ENCODE data around the gene KRT13. TPM values are rescaled to one million over a fixed set of nuclear protein-coding genes. Genes with fewer than 3 reads are reported as not detected.

KRT13 gene
- total and polyA plus RNA-seq, 4 donors: 0.13 to 3.7 (median 2.8) TPM; not detected in 1

DNA sequence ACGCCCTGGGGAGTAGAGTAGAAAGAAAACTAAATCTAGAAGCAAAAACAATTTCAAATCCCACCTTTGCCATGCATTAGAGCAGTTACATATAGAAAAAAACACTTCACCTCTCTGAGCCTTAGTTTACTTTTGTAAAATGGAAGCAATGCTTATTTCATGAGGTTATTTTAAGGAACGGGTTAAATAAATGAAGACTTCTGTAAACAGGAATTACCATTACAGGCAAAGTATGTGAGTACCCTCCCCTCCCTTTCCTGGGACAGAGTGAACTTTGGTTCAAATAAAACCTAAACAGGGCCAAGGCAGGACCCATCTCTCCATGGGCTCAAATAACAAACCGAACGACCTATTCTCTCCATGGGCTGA lies 17.8 kb upstream of the KRT13 start:
- WGBS: 61% methylated on average over 4 of the region's 4 CpGs
- no peak overlapping the region for H3K27ac ChIP-seq (ENCODE audit: low read depth in 1 of 2, low read length in 2 of 2)
- no peak for DNase-seq (ENCODE audit: low spot score)
- TF ChIP-seq YY1 (IDR thresholded peaks at IDR 0.05): no peak
- TF ChIP-seq, protein P1, sequence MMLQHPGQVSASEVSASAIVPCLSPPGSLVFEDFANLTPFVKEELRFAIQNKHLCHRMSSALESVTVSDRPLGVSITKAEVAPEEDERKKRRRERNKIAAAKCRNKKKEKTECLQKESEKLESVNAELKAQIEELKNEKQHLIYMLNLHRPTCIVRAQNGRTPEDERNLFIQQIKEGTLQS (IDR thresholded peaks at IDR 0.05): no peak
- no peak for TF ChIP-seq RXRA (IDR thresholded peaks at IDR 0.05)
- TF ChIP-seq FOXA2 (IDR thresholded peaks at IDR 0.05): no peak
- TF ChIP-seq JUND (IDR thresholded peaks at IDR 0.05): no peak
- TF ChIP-seq TAF1 (conservative IDR thresholded peaks at IDR 0.05): no peak
- TF ChIP-seq HNF4G (IDR thresholded peaks at IDR 0.05): no peak
- TF ChIP-seq NR2F2 (IDR thresholded peaks at IDR 0.05): no peak
- no peak for TF ChIP-seq FOXA1 (IDR thresholded peaks at IDR 0.05)
- no peak for TF ChIP-seq REST (IDR thresholded peaks at IDR 0.05)
- no peak for TF ChIP-seq GABPA (IDR thresholded peaks at IDR 0.05 in 1 of 2, conservative IDR thresholded peaks at IDR 0.05 in 1 of 2)
- TF ChIP-seq ZBTB33 (IDR thresholded peaks at IDR 0.05): no peak
- TF ChIP-seq CTCF (IDR thresholded peaks at IDR 0.05; ENCODE audit: low read depth, low read length, missing input control): no peak
- H3K4me1 ChIP-seq (ENCODE audit: control insufficient read depth in 4 of 4, insufficient read depth in 4 of 4, low read length in 3 of 4): peaks cover 0 to 9% (median 4%) of the 10 kb centered on the region in 4 donors
- no peaks in the 10 kb centered on the region for H3K36me3 ChIP-seq (ENCODE audit: control insufficient read depth in 4 of 4, insufficient read depth in 3 of 4, low read depth in 1 of 4, low read length in 3 of 4)
- H3K9ac ChIP-seq (ENCODE audit: low read depth in 1 of 2, low read length in 2 of 2): no peak overlapping the region
- no peak overlapping the region for H3K4me3 ChIP-seq (ENCODE audit: low read depth in 1 of 3, low read length in 3 of 3)
- no peaks in the 10 kb centered on the region for H3K9me3 ChIP-seq (ENCODE audit: control insufficient read depth in 4 of 4, low read length in 3 of 4)
- H3K27me3 ChIP-seq (ENCODE audit: control insufficient read depth in 4 of 4, insufficient read depth in 4 of 4, low read length in 3 of 4): peaks cover 0 to 3% (median 1%) of the 10 kb centered on the region in 4 donors

DNA sequence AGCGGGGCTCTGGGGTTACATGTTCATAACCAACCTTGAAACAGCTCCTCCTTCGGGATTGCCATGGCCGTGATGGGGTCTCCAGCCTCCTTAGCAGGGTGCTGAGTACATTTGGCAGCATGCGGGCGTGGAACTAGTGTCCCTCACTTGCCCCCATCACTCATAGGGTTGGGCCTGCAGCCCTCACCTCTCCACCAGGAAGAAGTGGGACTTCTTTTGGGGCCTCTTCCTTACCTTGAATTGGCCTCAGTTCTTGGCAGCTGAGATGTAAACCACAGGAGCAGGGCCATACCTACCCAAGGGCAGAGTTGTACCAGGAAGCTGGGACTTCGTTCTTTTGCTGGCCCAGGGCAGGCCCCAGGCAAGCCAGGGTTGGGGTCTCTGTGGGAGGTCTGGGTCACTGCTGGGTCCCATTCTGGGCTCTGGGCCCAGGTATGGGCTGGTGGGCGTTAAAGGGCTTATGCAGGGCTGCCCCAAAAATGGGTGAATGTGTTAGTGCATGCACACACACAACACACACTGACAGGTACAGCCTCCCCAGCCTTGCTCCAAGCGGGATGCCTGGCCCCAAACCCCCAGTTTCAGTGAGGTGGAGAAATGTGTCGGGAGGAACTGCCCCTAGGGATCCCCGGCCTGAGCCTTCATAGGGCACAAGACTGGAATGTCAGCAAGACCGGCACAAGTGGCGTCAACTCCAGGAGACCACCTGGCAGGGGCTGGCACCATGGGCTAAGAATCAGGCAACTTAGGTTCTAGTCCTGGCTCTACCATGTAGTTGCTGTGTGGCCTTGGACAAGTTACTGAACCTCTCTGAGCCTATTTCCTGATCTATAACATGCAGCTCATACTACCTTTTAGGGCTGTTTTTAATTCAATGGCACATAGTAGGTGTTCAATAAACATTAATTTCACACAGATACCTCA lies 17.2 kb upstream of the KRT13 start:
- no peaks in the 10 kb centered on the region for H3K36me3 ChIP-seq (ENCODE audit: control insufficient read depth in 4 of 4, insufficient read depth in 3 of 4, low read depth in 1 of 4, low read length in 3 of 4)
- DNase-seq (ENCODE audit: low spot score): no peak
- peaks cover 0 to 3% (median 0%) of the 10 kb centered on the region in 4 donors for H3K4me1 ChIP-seq (ENCODE audit: control insufficient read depth in 4 of 4, insufficient read depth in 4 of 4, low read length in 3 of 4)
- H3K27ac ChIP-seq (ENCODE audit: low read depth in 1 of 2, low read length in 2 of 2): no peak overlapping the region
- TF ChIP-seq ZBTB33 (IDR thresholded peaks at IDR 0.05) (no peak), SP1 (IDR thresholded peaks at IDR 0.05) (no peak), TAF1 (conservative IDR thresholded peaks at IDR 0.05) (no peak), CTCF (IDR thresholded peaks at IDR 0.05; ENCODE audit: low read depth, low read length, missing input control) (no peak), HNF4A (conservative IDR thresholded peaks at IDR 0.05) (no peak), YY1 (IDR thresholded peaks at IDR 0.05) (no peak), RXRA (IDR thresholded peaks at IDR 0.05) (no peak)
- TF ChIP-seq, protein P1 (IDR thresholded peaks at IDR 0.05): no peak
- H3K9me3 ChIP-seq (ENCODE audit: control insufficient read depth in 4 of 4, low read length in 3 of 4): no peaks in the 10 kb centered on the region
- WGBS: 85% methylated on average over 12 of the region's 12 CpGs
- H3K4me3 ChIP-seq (ENCODE audit: low read depth in 1 of 3, low read length in 3 of 3): no peak overlapping the region
- H3K9ac ChIP-seq (ENCODE audit: low read depth in 1 of 2, low read length in 2 of 2): no peak overlapping the region
- no peaks in the 10 kb centered on the region for H3K27me3 ChIP-seq (ENCODE audit: control insufficient read depth in 4 of 4, insufficient read depth in 4 of 4, low read length in 3 of 4)
